NCI-H524 treated with DMSO at 0.1 percent for 48 hours (cell line): ENCODE results near the gene NTRK3.

Experiments used
- DNase-seq: peaks from one replicate; lab custom pipeline; 2025; lab: John Stamatoyannopoulos, UW

The NTRK3 gene

DNA sequence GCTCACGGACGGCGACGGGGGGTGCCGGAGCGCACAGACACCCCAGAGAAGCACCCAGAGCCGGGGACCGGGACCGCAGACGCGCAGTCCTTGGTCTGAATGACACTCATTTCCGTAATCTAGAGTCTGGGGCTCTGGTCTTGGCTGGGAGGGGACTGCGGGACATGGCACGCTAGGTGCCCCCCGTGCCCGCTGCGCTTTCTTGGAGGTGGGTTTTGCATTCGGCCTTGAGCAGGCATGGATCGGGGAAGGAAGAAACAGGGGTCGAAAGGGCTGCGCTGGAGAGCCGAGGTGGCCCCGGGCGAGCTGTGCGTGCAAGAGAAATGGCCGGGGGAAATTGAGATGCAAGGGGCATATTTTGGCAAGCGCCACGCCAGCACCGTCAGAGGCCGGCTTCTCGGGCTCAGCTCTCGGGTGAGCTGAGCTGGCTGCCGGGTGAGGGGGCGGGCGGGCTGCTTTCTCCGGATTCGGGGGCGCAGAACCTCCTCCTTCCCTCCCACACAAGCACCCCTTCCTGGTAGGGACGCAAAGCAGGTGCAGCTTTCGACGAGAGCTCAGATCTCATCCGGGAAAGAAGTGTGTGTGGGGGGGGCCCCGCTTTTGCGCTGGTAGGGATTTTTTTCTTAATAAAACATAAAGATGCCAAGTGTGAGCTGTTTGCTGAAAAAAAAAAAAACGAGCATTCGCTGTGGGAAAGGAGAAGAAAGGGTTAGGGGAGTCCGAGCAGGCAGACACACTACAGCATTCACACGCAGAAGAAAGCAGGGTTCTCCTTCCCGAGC, 963 bp upstream of the NTRK3 start:
- DNase-seq = no peak

DNA sequence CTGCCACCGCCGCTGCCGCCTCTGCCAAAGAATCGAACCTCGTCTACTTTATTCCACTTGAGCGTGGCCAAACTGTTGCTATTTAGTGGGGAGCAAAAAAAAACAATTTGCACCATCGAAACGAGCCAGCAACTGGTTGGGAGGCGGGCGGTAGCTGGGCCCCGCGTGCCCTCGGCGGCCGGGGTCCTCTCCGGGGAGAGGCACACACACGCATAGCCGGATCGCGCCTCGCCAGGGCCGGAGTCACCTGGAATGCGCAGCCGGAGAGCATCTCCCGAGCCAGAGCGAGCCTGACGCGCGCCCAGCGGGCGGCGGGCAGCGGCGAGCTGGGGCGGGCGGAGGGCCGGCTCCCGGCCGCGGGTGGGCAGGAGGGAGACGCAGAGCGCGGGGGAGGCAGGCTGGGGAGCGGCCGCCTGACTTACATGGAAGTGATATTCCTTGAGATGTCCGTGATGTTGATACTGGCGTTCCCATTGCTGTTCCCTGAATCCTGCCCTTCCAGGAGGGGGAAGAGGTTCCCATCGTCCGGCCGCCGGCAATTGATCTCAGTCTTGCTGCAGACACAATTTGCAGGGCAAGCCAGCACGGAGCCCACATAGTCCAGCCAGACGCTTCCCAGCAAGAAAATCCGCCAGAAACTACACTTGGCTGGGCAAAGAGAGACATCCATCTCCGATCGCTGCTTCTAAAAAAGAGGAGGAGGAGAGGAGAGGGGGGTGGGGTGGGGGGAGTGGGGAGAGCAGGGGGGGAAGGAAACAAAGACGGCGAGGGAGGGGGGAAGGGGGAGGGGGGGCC, 858 bp downstream of the NTRK3 start:
- DNase-seq = no peak

DNA sequence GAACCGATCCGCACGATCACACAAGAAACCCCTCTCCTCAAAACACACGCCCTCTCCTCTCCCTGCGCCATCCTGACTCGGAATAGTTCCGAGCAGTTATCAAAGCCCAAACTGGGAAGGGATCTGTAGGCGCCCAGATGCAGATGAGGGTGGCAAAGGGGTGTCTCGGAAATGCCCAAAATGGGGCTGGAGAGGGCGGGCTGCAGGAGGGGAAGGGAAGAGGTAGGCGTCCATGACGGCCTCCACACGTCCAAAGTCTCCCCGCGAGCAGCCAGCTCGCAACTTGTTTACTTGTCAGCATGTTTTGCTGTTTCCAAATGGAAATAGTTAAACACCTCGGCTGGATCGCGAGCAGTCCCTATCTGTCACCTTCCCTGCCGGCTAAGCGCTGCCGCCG, 1.5 kb downstream of the NTRK3 start:
- DNase-seq = no peak

DNA sequence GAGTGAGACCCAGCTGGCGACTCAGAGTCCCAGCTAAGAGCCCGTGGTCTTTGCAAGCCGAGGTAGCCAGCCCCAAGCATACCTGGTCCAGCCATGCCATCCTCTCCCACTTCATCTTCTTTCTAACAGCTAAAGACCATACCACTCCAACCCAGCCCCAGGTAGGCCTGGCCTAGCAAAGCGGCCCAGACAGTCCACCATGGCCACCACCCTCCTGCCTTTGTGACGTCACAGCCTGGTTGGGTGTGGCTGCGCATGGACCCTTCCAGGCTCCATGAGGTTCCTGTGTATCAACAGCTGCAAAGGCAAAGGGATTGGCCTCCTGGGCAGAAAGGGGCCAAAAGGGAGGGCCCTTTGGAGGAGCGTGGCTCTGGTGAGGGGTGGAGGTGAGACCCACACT, 4.1 kb downstream of the NTRK3 start:
- DNase-seq = no peak

DNA sequence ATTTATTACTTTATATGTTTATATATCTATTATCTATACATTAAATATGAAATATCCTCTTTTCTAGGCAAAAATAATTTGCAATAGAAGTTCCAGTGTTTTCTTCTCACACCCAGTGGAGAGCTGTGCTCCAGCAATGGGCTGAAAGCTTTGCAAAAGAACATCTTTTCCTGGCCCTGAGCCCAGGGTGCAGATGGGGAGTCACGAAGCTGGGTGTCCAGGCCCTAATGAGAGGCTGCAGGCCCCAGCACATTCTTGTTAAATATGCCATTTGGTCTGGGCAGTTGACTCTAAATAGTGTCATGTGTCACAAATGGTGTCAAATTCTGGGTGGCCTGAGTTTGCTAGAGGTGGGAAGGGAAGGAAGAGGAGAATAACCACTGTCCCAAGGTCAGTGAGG, 5.7 kb downstream of the NTRK3 start:
- peak; percentile 68 for DNase-seq

DNA sequence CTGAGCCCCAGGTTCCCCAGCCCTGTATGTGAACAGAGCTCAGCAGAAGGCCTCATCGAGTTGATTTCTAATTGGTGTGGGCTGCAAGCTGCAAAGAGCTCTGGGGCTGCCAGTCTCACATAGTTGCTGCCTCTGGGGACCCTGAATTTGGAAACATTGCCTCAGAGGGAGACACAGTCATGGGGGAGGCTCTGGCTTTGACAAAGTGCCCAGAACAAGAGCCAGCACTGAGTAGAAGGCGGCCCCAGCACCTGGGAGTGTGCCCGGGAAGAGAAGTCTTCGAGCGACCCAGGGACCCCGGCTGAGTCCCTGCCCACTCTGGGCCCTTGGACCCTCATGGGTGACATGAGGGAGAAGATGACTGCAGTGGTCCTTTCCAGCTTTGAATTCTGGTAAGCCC, 7.3 kb downstream of the NTRK3 start:
- DNase-seq = no peak

DNA sequence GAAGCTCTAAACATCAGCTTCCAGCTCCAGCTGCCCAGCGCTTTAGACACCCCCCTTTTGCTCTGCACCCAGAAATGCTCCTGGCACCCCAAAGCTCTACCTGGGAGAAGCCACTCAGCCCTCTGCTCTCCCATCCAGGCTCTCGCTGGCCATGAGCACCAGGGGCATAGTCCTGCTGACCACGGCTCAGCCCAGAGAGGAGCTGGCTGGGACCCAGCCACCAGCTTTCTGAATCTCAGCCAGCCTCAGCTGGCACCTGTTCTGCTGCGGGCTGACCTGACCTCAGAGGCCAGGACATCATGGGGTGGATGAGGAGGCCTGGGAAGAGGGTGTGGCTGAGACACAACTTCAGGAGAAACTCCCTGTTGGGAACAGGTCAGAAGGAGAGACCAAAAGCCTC, 8.6 kb downstream of the NTRK3 start:
- no peak for DNase-seq

DNA sequence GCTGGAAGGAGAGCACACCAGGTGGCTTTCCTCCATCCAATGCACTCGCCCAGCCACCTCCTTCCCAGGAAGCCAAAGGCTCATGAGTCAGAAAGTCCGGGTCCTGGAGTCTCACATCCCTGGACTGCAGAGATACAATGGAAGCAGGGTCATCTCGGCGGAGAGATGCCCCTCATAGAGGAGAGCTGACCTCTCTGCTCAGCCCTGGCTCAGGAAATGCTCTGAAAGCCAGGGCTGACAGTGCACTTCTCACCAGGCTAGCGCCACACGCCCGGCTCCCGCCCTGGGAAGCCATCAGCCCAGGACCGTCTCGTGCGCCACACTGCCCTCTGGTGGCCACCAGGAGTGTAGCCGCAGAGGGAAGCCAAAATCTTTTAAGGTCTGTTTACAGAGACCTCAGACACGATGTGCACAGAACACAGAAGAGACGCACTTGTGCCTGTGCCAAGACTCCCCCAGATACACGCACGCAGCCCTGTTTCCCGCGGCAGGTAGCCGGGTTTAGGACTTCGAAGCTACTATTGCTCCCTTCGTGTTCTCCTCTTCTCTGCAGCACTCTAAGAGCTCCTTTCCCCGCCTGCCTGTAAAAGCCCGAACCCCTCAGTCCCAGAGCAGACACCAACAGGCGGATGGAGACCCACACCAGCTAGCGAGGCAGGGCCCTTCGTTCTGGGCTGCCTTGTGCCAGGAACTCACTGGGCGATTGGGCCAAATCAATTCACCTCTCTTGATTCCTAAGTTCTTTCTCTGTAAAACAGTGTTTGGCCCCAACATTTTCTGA, 9.7 kb downstream of the NTRK3 start:
- DNase-seq = no peak

DNA sequence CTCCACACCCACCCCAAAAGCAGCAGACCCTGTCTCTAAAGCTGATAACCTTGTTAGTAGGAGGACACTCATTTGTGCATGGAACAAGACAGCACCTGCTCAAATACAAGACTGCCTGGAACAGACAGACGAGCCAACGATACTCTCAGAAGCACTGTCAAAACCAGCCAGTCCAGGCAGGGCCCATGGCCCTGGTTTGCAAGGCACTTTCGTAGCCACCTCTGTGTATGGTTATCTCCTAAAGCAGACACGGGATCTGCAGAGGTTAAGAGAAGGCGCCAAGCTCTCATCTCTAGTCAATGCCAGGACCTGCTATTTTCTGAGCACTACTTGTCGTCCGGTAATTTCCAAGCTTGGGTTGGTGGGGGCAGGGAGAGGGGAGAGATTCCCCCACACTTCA, 10.5 kb downstream of the NTRK3 start:
- DNase-seq = no peak

DNA sequence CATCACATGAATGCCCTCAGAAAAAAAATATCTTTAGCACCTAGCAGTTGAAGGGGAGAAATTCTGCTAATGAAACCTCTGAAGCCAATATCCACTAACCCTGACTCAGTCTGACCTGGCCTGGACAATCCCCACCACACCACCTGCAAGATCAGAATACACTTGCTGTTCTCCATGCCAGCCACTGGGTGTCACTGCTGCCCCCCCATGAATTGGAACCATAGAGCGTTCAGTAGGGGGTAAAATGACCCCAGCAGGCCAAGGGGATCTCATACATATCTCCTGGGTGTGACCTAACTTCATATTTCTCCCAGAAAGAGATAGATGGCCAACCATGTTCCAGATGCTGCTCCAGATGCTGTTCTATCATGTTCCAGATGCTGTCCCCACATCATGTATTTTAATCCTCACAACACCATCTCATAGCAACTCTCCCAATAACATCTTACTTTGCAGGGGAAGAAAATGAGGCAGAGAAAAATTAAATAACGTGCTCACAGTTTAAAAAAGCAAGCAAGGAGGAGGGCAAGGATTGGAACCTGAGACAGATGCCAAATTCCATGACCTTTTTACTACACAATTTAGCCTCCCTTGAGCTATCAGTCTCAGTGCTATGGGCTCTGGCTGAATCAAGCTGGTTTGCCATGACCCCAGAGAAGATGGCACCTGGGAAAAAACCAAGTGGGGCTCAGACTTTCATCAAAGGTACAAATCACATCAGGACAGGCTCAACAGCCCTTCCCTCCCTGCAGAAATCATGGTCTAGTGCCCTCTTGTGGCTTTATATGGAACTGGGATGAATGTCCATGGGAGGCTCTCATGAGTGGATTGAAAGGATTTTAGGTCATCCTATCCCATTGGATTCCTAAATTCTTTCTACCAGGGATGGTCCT, 12.4 kb downstream of the NTRK3 start:
- peak; percentile 13 for DNase-seq

DNA sequence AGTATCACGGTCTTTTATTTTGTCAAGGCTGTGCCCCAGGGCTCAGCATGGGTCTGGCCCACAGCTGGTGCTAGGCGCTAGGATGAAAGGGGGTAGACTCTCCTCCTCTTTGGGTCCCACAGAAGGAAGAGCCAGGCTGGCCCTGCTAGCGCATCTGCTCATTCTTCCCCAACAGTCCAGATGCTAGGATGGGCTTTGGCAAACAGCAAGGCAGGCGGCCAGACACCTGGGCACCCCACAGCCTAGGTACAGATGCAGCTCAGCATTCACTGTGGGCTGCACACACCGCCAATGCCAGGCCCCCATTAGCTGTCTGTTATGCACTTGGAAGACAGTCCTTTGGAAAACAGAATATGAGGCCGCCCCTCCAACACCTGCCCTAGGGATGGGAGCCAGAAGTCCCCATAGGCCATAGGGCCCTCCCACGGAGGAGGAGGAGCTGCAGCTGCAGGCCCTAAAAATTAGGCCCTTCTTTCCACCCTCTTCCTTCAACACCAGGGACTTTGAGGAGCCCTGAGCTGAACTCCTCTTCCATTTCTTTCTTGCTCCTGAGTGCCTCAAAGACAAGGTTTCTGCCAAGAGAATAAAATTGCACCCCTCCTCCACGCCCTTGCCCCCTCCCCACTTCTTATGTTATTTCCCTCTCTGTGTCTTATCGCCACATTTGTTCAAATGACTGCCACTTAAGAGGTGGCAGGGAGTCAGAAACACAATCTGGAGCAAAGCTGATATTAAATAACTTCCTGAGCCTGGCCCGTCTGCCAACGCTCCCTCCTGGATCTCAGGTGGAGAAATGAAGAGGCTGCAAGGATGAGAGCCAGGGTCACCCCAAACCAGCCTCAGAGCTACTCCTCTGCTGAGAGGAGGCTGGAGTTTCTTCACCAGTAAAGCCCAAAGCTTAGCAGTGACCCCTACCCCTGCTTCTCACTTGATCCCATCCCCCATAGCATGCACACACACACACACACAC, 13.7 kb downstream of the NTRK3 start:
- DNase-seq = no peak

DNA sequence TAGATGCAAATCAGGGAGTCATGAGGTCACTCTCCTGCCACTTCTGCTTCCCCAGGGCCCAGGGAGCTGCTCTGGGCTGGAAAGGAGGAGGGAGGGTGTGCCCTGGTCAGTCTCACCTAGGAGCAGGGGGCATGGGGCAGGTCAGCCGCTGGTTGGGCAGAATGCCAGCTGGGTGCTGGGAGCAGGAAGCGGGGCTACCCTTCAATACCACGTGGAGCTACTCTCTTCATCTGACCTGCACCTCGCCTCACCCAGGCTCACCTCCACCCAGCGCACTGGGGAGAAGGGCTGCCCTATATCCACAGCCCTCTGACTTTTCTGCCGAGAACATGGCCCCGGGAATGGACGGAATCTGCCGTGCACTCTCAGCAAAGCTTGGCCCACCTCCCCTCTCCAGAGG, 15.1 kb downstream of the NTRK3 start:
- no peak for DNase-seq

DNA sequence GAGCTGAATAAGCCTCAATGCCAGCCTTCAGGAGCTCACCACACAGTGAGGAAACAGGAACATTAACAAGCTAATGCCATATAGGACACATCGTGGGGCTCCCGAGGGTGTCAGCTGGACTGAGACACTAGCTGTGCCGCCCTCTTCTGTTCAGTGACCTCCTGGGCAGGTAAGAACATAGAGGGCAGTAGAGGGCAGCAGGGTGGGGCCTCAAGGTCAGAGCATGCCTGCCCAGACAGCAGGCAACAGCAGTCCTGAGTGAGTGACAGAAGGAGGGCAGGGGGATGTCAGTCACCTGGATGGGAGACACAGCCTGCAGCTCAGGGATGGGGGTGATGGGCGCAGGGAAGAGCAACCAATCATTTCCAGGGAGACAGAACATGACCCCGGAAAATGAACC, 15.5 kb downstream of the NTRK3 start:
- DNase-seq = no peak

DNA sequence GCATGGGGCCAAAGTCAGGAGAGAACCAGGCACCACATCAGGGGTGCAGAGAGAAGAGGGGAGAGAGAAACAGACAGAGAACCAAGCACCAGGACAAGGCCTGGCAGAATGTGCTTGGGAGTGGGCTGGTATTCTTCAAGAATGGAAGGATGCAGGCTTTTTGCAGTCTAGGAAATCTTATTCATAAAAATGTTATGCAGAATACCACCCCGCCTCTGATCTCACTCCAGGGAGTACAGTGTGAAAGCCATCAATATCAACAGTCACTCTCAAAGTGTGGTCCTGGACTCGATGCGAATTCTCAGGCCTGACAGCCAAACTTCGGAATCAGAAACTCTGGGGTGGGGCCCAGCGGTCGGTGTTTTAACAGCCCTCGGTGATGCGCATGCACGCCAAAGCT, 16.9 kb downstream of the NTRK3 start:
- no peak for DNase-seq

DNA sequence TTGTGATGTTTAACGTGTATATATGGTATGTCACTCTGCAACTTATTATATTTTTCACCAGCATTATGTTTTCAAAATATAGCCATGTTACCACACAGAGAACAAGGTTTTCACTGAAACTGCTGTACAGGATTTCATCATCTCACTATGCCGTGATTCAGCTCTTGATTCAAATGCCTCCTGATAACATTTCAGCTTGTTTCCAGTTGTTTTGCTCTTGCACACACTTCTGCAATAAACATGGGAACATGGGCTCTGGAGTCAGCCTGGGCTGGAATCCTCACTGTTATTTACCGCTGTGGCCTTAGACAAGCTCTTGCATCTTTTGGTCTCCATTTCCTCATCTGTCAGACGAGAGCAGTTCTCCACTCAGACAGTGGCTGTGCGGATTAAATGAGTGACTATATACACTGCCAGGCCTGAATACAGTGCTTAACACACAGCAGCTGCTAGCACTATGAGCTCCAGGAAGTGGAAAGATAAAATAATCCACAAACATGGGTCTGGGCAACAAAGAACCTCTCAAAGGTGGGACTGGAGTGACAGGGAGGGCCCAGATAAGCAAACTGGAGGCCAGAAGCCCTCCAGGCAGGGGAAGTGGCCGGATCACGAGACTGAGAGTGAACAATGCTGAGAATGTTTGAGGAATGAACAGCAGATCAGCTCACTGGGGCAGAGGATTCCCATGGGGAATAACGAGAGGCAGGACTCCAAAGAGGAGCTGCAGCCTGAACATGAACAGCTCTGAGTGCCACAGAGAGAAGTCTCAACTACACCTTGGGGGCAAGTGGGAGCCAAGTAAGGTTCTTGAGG, 17.7 kb downstream of the NTRK3 start:
- no peak for DNase-seq

DNA sequence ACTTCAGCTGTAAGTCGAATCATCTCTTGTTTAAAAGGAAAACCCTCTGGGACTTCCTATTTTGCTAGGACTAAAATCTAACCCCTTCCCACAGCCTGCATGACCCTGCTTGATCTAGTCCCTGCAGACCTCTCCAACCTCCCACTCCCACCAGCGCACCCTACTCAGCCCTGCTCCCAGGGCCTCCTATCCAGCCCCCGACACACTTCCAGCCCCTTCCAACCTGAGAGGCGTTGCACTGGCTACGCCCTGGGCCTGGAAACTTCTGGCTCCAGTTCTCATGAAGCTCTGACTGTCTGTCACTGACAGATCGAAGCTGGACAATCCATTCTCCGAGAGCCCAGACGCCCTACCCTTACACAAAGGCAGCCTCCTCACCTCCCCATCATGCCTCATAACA, 21.8 kb downstream of the NTRK3 start:
- no peak for DNase-seq

DNA sequence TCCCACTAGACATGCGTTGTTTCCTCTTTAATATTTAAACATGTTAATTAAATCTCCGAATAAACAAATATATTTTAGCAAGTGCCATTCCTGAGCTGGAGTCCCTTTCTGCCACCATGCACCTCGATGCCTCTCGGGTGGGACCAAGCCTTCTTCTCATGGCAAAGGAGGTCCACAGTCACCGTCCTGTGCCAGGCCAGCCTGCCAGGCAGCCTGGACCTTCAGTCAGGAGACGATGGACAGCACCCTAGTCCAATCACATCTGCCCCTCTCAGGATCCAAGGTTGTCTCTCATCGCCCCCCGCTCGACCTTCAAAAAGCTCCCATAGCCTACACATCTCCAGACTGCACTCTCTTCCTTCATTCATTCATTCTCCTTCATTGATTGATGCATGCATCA, 22.6 kb downstream of the NTRK3 start:
- DNase-seq = no peak

DNA sequence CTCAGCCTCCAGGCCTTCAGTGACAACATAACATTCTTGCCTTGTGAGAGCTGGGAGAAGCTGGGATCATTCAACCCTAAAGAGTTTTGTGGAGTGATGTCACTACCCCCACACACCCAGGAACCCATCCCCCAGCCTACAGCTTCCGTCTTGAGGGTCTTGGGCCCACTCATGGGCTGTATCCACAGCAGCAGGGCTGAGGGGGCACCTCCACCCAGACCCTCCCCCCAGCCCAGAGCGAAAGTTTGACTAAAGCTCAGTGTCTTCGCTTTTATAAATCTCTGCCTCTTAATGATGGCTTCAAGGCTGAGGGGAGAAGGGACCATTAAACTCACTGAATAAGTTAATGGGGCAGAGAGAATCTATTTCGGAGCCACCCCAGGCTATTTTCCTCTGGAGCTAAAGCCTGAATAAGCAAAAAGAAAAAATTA, 23.8 kb downstream of the NTRK3 start:
- no peak for DNase-seq

DNA sequence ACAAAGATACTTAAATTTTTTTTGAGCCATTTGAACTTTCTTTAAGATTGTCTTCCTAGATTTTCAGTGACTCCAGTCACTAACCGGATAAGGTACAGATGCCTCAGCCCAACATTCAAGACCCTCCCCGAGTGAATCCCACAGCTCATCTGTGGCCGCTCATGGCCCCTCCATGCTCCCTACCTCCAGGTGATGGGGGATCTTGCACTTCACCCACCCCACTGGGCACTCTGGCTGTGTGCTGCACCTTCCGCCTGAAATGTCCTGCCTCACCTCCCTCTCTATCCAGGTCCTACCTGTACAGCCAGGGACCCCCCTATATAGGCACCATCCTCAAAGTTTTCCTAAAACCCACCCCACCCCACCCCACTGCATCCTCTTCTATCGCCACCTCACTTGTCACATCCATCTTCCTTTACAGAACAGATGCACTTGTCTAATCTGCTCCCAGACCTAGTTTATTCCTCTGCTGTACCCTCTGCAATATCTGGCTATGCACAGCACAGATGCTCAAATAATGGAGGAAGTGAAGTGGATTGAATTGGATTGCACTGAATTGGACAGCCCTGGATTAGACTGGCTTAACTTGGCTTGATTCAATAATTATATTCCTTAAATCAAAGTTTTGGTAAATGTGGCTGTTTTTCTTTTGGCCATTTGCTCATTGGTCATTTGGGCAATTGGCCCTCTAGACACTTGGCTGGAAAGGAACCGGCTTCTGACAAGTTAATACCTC, 24.5 kb downstream of the NTRK3 start:
- DNase-seq = no peak
